ENCODE data around the gene EPHB3.

Gene EPHB3

DNA sequence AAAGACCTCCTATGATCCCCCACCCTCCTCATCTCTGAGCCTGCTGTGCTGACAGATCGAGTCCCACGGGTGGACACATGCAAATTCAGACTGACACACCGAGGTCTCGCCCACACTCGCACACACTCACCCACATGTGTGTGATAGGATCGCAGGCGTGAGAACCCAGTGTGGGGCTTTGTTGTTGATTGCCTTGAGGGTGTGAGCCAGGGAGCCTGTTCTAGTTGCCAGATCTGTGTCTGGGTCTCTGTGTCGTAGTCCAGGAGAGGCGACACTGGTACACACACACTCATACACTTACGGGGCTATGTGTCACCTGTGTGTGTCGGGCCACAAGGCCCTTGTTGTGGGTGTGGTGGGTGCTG lies 2.0 kb downstream of the EPHB3 start:
- TF ChIP-seq, protein P1, sequence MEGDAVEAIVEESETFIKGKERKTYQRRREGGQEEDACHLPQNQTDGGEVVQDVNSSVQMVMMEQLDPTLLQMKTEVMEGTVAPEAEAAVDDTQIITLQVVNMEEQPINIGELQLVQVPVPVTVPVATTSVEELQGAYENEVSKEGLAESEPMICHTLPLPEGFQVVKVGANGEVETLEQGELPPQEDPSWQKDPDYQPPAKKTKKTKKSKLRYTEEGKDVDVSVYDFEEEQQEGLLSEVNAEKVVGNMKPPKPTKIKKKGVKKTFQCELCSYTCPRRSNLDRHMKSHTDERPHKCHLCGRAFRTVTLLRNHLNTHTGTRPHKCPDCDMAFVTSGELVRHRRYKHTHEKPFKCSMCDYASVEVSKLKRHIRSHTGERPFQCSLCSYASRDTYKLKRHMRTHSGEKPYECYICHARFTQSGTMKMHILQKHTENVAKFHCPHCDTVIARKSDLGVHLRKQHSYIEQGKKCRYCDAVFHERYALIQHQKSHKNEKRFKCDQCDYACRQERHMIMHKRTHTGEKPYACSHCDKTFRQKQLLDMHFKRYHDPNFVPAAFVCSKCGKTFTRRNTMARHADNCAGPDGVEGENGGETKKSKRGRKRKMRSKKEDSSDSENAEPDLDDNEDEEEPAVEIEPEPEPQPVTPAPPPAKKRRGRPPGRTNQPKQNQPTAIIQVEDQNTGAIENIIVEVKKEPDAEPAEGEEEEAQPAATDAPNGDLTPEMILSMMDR (conservative IDR thresholded peaks at IDR 0.05; ENCODE audit: control insufficient read depth, insufficient read depth, low read depth, low read length) = no peak
- H3K4me3 ChIP-seq (ENCODE audit: control insufficient read depth, low read depth, low read length) = no peak overlapping the region
- no peak for DNase-seq (ENCODE audit: low read depth)

DNA sequence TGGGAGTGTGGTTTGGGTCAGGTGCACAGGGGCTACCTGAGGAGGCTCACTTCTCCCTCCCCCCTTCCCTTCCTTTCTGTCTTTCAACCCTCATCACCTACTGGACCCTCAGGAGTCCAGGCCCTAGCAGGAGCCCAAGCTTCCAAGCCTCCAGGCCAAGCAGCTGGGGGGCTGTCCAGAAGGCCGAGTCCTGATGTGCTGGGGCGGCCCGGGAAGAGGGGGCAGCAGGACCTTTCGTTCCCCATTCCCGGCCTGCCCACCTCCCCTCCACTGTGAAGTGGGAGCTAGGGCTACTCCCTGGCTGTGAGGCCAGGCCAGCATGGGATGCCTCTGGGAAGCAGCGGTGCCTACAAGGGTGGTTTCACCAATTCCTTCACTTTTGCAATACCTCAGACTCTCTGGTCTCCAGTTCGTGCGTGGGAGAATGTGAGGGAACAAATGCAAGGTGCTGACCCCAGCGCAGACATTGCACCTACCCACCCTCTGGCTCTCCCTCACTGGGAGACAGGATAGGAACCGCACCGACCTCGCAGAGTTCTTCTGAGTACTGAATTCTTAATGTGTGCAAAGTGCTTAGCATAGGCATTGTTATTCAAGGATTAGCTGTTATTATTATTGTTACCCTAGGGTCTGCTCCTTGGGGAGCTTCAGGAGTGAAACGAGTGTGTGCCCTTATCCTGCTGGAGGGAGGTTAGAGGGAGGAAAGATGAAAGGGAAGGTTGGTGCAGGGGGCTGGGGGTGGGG lies 2.5 kb downstream of the EPHB3 start:
- H3K4me3 ChIP-seq (ENCODE audit: control insufficient read depth, low read depth, low read length) = no peak overlapping the region
- TF ChIP-seq, protein P1 (conservative IDR thresholded peaks at IDR 0.05; ENCODE audit: control insufficient read depth, insufficient read depth, low read depth, low read length) = no peak
- no peak for DNase-seq (ENCODE audit: low read depth)

DNA sequence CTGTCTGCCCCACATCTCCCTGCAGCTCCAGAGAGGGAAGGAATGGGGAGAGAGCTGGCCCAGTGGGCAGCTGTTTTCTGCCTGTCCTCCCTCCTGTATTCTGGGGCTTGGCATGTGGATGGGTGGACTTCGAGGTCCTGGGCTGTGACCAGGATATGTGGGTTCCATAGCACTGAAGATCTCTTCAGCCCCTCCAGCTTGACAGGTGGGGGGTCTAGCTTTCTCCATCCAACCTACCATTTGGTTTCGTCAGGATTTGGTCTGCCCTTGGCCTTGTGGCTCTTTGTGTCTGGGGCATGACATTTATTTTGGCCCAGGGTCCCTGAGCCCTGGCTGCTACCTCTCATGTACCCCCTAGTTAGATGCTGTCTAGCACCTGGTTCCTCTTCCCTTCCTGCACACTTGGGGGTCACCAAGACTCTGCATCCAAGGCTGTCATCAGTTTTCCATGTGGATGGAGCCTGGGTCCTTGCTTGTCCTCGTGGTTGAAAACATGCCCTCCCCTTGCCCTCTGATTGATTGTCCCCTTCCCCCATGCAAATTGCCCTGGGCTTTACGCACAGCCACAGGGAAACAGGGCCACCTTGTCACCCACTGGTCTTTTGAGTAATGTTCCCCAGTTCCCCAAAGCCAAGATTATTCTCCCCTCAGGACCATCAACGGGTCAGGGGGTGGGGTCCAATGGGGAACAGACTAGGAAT lies 3.2 kb downstream of the EPHB3 start:
- no peak for DNase-seq (ENCODE audit: low read depth)
- TF ChIP-seq, protein P1 (conservative IDR thresholded peaks at IDR 0.05; ENCODE audit: control insufficient read depth, insufficient read depth, low read depth, low read length) = no peak
- H3K4me3 ChIP-seq (ENCODE audit: control insufficient read depth, low read depth, low read length) = no peak overlapping the region

DNA sequence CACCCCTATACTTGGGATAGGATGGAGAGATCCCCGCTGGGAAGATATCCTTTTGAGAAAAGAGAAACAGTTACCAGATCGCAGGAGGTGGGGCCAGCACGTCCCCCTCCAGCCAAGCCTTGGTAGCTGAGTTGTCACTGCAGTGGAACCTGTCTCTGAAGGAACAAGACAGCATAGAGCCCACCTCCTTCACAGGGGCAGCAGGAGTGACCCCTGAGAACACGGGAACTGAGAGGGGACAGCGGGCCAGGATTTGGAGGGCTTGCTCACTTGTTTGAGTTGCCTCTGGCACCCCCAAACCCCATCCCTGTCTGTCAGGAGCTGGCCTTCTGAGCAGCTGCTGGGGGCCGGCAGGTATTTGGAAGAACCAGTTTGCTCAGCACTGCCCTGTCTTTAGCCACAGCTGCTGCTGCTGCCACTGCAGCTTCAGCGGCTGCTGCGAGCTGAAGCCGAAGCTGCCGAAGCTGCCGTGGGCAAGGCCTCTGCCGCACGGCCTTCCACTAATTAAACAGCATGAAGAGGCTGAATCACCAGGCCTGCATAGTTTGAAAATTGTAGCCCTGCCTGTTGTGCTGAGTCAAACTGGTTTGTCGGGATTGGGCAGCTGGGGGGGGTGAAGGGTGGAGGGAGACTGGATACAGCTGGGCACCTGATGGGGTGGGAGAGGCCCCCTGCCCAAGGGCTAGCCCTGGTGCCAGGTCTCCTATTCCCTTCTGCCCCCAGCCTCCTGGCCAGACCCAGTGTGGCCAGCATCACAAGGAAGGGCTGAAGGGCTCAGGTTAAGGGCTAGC lies 4.0 kb downstream of the EPHB3 start:
- TF ChIP-seq, protein P1 (conservative IDR thresholded peaks at IDR 0.05; ENCODE audit: control insufficient read depth, insufficient read depth, low read depth, low read length) = no peak
- H3K4me3 ChIP-seq (ENCODE audit: control insufficient read depth, low read depth, low read length) = no peak overlapping the region
- DNase-seq (ENCODE audit: low read depth) = peak; percentile 87

DNA sequence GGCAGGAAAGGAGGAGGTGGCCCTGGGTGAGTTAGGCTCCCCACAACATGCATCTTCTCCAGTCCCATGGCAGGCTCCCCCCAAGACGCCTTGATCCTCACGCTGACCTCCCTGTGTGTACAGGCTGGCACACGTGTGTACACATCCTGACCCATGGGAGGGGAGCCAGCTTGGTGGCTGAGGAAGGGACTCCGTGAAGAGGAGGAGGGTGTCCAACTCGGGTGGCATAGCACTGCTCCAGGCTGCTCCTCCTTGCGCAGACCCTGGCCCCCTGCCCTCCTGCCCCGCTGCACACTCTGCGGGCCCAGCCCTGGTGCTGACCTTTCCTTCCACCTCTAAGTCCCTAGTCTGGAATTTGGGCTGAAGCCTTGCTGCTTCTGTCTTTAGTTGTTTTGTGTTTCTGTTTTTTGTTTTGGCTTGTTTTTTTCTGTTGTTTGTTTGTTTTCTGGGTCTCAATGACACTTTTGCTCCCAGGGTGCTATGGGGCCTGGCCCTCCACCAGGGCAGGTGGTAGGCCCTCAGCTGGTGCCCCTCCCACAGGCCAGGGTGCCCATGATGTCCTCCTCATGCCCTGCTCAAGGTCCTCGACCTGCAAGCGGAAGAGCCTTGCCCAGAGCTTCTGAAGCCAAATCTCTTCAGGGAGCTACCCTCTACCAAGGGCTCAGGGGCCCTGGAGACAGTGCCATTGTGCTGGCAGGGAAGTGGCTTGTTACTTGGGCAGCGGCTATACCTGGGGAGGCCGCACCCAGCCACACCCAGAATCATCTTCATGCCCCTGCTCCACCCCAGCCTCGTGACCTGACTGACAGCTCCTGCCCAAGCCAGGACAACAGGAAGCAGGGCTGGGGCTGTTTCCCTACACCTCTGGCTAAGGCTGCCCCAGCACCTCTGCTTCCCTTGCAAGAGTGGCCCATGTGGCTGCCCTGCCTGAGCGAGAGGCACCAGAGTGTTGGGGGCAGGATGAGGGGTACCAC lies 5.1 kb downstream of the EPHB3 start:
- DNase-seq (ENCODE audit: low read depth) = no peak
- TF ChIP-seq, protein P1 (conservative IDR thresholded peaks at IDR 0.05; ENCODE audit: control insufficient read depth, insufficient read depth, low read depth, low read length) = no peak
- H3K4me3 ChIP-seq (ENCODE audit: control insufficient read depth, low read depth, low read length) = no peak overlapping the region
